K562 (cell line): ENCODE measurements around the gene XPOT. TPM values are rescaled to one million over a fixed set of nuclear protein-coding genes. Genes with fewer than 3 reads are reported as not detected.
A peak's percentile ranks its signal among the peaks of the same experiment; 100 is the strongest.

Experiments
- ATF1 ChIP-seq, 2 experiments: fragments of 450-650 bp in 1 of 2; IDR thresholded peaks; 2 replicates each; pipeline ENCODE4 v1.6.1; 2016; ENCODE audit warnings: missing compliant biosample characterization in 1 of 2, missing genetic modification characterization in 1 of 2
- CBFA2T2 ChIP-seq: fragments of 450-650 bp; conservative IDR thresholded peaks from 2 replicates; pipeline ENCODE4 v1.6.1; 2017; ENCODE audit warnings: mild to moderate bottlenecking
- HCFC1 ChIP-seq: IDR thresholded peaks from 2 replicates; pipeline ENCODE4 v1.6.1; 2012; ENCODE audit warnings: low read depth, low read length, improper control_type of control experiment
- HDGF ChIP-seq: fragments of 450-650 bp; IDR thresholded peaks from 2 replicates; pipeline ENCODE4 v1.6.1; 2016
- NFE2 ChIP-seq: IDR thresholded peaks from 2 replicates; pipeline ENCODE4 v1.6.1; 2014; ENCODE audit warnings: antibody characterized with exemption, low read depth
- RBFOX2 ChIP-seq: fragments of 200-400 bp; formaldehyde crosslinking; IDR thresholded peaks from 2 replicates; pipeline ENCODE4 v1.6.1; 2017; ENCODE audit warnings: low read depth, mild to moderate bottlenecking, low read length, moderate library complexity
- YY1 ChIP-seq, 3 experiments: IDR thresholded peaks; 2 replicates each; pipeline ENCODE4 v1.6.1; 2011; ENCODE audit warnings: low read length in 2 of 3, mild to moderate bottlenecking in 2 of 3, moderate library complexity in 2 of 3, borderline replicate concordance in 1 of 3, control low read depth in 1 of 3, low read depth in 1 of 3; ENCODE audit not compliant: insufficient read depth in 3 of 3, insufficient replicate concordance in 2 of 3, control insufficient read depth in 1 of 3, insufficient read length in 1 of 3; ENCODE audit errors: extremely low read depth in 1 of 3
- ZNF655 ChIP-seq: fragments of 250-450 bp; sonication (Bioruptor Pico); IDR thresholded peaks from 2 replicates; pipeline ENCODE4 v1.5.0; 2021
- polyA plus RNA-seq, 8 experiments: library from polyadenylated mRNA; depleted of rRNA in 4 of 8; stranded (reverse) in 5 of 8; unstranded in 3 of 8; fragments of >200 nt; fragmentation: Nextera tagmentation in 2 of 8; fragmentation: Illumina TruSeq in 1 of 8; extraction: Ambion mirVana in 2 of 8; extraction: Trizol in 1 of 8; gene quantifications; 2 replicates each; pipeline versions ENCODE4 v1.2.1 to v1.2.3, GENCODE V29; 2011 to 2014; ENCODE audit warnings: inconsistent platforms in 1 of 8, missing spikeins in 1 of 8
- total RNA-seq, 7 experiments: library from RNA; depleted of rRNA in 6 of 7; stranded (reverse); fragments of >200 nt in 6 of 7; fragmentation: Illumina TruSeq in 2 of 7; extraction: Trizol in 2 of 7; gene quantifications; 2 replicates each; pipeline versions ENCODE4 v1.2.1 to v1.2.3, GENCODE V29; 2011 to 2021; ENCODE audit warnings: low replicate concordance in 1 of 7
- TF ChIP-seq, protein P1 (sequence below): sonication (generic); formaldehyde crosslinking; IDR thresholded peaks from 2 replicates; pipeline ENCODE4 v1.8.0; 2022; ENCODE audit warnings: mild to moderate bottlenecking, missing genetic modification reagents, borderline replicate concordance
- TF ChIP-seq, protein P2 (sequence below): sonication (generic); formaldehyde crosslinking; IDR thresholded peaks from 2 replicates; pipeline ENCODE4 v1.8.1; 2023; ENCODE audit warnings: mild to moderate bottlenecking, missing genetic modification reagents
- TF ChIP-seq, protein P3 (sequence below), 2 experiments: fragments of 250-450 bp in 1 of 2; fragments of 450-650 bp in 1 of 2; sonication (Bioruptor Pico) in 1 of 2; IDR thresholded peaks; 2 replicates each; pipeline versions ENCODE4 v1.6.1 to v1.8.0; 2016 to 2021; ENCODE audit warnings: mild to moderate bottlenecking in 2 of 2, moderate library complexity in 2 of 2, missing compliant biosample characterization in 1 of 2, missing genetic modification characterization in 1 of 2

XPOT gene
- total and polyA plus RNA-seq, 9 of the 15 experiments (the other 6 are each of a cell fraction or from before 2014, with no cell fraction given), result 26.2 to 192 (median 102) TPM

DNA sequence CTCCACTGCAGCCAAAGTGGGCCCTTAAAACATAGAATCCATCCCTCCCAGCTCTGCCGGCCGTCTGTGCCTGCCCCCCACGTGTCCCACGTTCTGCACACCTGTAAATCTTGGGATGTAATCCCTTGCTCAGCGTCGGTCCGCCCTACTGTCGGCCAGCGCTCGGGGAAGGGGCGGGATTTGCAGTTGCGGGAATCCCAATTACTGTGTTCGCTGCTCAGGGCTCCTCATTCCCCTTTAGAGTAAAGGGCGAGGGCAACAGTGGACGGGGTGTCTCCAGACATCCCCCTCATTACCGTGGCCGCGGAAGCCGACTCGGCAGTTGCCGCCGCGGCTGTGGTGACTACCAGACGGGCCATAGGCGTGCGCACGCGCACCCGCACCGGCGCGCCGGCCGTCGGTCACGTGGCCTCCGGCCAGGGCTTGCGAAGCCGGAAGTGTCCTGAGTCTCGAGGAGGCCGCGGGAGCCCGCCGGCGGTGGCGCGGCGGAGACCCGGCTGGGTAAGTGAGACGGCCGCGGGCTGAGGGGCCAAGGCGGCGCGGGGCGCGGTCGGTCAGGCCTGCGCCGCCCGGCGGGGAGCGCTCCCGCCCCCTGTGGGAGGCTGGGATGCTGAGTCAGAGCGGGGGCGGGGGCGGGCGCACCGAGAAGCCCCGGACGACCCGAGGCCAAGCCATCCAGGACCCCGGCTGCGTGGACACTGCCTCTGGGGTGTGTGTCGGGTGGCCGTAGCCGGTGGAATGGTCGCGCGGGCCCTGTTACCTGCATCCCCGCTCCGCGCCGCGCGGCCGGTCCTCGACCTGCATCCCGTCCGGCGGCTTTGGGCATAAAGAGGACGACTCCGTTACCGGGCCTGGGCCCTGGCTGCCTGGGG is 47.7 kb downstream of the XPOT start, which contains the start of gene TBK1 (continued):
- TF ChIP-seq ZNF655 (CRISPR knock-in tag) (no peak), HDGF (no peak), ATF1 (CRISPR knock-in tag; IDR thresholded peaks at IDR 0.05) (no peak), ATF1 (tag; IDR thresholded peaks at IDR 0.05) (peak; percentile 37; the same call in 1 of the 2 replicates), NFE2 (peak; percentile 91), CBFA2T2 (peak; percentile 71), HCFC1 (peak; percentile 60), YY1 (IDR thresholded peaks at IDR 0.05; ENCODE audit: borderline replicate concordance in 1 of 3, control insufficient read depth in 1 of 3, extremely low read depth in 1 of 3, insufficient read depth in 3 of 3, insufficient read length in 1 of 3, insufficient replicate concordance in 2 of 3, low read depth in 1 of 3, low read length in 2 of 3) (peak; percentile 3 to 54 (median 28)), RBFOX2 (peak; percentile 94)
- TF ChIP-seq, protein P1, sequence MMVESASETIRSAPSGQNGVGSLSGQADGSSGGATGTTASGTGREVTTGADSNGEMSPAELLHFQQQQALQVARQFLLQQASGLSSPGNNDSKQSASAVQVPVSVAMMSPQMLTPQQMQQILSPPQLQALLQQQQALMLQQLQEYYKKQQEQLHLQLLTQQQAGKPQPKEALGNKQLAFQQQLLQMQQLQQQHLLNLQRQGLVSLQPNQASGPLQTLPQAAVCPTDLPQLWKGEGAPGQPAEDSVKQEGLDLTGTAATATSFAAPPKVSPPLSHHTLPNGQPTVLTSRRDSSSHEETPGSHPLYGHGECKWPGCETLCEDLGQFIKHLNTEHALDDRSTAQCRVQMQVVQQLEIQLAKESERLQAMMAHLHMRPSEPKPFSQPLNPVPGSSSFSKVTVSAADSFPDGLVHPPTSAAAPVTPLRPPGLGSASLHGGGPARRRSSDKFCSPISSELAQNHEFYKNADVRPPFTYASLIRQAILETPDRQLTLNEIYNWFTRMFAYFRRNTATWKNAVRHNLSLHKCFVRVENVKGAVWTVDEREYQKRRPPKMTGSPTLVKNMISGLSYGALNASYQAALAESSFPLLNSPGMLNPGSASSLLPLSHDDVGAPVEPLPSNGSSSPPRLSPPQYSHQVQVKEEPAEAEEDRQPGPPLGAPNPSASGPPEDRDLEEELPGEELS, result peak; percentile 68; the same call in 1 of the 2 replicates
- TF ChIP-seq, protein P2, sequence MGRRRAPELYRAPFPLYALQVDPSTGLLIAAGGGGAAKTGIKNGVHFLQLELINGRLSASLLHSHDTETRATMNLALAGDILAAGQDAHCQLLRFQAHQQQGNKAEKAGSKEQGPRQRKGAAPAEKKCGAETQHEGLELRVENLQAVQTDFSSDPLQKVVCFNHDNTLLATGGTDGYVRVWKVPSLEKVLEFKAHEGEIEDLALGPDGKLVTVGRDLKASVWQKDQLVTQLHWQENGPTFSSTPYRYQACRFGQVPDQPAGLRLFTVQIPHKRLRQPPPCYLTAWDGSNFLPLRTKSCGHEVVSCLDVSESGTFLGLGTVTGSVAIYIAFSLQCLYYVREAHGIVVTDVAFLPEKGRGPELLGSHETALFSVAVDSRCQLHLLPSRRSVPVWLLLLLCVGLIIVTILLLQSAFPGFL (CRISPR knock-in tag), result no peak
- TF ChIP-seq, protein P3, sequence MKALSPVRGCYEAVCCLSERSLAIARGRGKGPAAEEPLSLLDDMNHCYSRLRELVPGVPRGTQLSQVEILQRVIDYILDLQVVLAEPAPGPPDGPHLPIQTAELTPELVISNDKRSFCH (CRISPR knock-in tag; IDR thresholded peaks at IDR 0.05), result no peak
- TF ChIP-seq, protein P3 (tag; IDR thresholded peaks at IDR 0.05), result 0 out of 2 replicates have a peak, but pooled peaks have one; percentile 58
